CD4-positive, CD25-positive, alpha-beta regulatory T cell (primary cell): ENCODE data around the gene NEO1. TPM values are rescaled to one million over a fixed set of nuclear protein-coding genes. Genes with fewer than 3 reads are reported as not detected.

Source experiments
- ATAC-seq, 2 donors: fragments of 150-1000 bp; cut with Tn5 transposase; one replicate each; pipeline ENCODE4 v1.10.0; 2021; ENCODE audit warnings: low read depth in 2 of 2, moderate number of reproducible peaks in 2 of 2, moderate library complexity in 1 of 2
- DNase-seq, 3 donors: peaks; one replicate each; pipeline versions ENCODE4 v3.0.0 to v3.0.0-alpha.2; 2012 to 2022; ENCODE audit warnings: mixed read lengths in 1 of 3
- H3K27ac ChIP-seq: one replicate; pipeline ENCODE4 v1.7.0; 2013; ENCODE audit warnings: mild to moderate bottlenecking, low read length; ENCODE audit not compliant: insufficient read depth, poor library complexity, severe bottlenecking
- H3K27me3 ChIP-seq: one replicate; pipeline ENCODE4 v1.7.0; 2013; ENCODE audit warnings: low read length; ENCODE audit not compliant: control insufficient read depth, insufficient read depth
- H3K36me3 ChIP-seq: one replicate; pipeline ENCODE4 v1.7.0; 2013; ENCODE audit warnings: mild to moderate bottlenecking, low read length, moderate library complexity; ENCODE audit not compliant: control insufficient read depth, insufficient read depth
- H3K4me1 ChIP-seq: 2 replicates; pipeline ENCODE4 v1.7.0; 2013; ENCODE audit warnings: mild to moderate bottlenecking, low read length; ENCODE audit not compliant: insufficient read depth, control insufficient read depth, poor library complexity, severe bottlenecking
- H3K4me3 ChIP-seq: one replicate; pipeline ENCODE4 v1.7.0; 2013; ENCODE audit warnings: low read depth, mild to moderate bottlenecking, low read length, moderate library complexity
- H3K9me3 ChIP-seq, 2 experiments: 1 replicate in 1 of 2; 2 replicates in 1 of 2; pipeline ENCODE4 v1.7.0; 2013; ENCODE audit warnings: low read length in 2 of 2, mild to moderate bottlenecking in 1 of 2, moderate library complexity in 1 of 2; ENCODE audit not compliant: control insufficient read depth in 2 of 2
- H3K27ac Mint-ChIP-seq, 3 donors: one replicate each; pipeline ENCODE4 v1.8.0; 2020 to 2022; ENCODE audit warnings: mild to moderate bottlenecking in 3 of 3, mixed read lengths in 3 of 3, moderate library complexity in 2 of 3
- H3K27me3 Mint-ChIP-seq: one replicate; pipeline ENCODE4 v1.8.0; 2022; ENCODE audit warnings: mild to moderate bottlenecking, mixed read lengths
- H3K36me3 Mint-ChIP-seq: one replicate; pipeline ENCODE4 v1.8.0; 2020; ENCODE audit warnings: mixed read lengths
- H3K4me1 Mint-ChIP-seq, 4 donors: one replicate each; pipeline ENCODE4 v1.8.0; 2020 to 2022; ENCODE audit warnings: mixed read lengths in 4 of 4, mild to moderate bottlenecking in 1 of 4
- H3K4me3 Mint-ChIP-seq, 4 donors: one replicate each; pipeline ENCODE4 v1.8.0; 2020 to 2022; ENCODE audit warnings: mild to moderate bottlenecking in 4 of 4, mixed read lengths in 4 of 4, moderate library complexity in 3 of 4
- H3K9me3 Mint-ChIP-seq, 7 donors: one replicate each; pipeline ENCODE4 v1.8.0; 2020 to 2022; ENCODE audit warnings: mixed read lengths in 7 of 7, mild to moderate bottlenecking in 3 of 7, moderate library complexity in 2 of 7
- polyA plus RNA-seq, 4 donors: library from polyadenylated mRNA; unstranded; fragments of 300-500 nt; fragmentation: Illumina TruSeq; gene quantifications; one replicate each; pipeline ENCODE4 v1.2.3, GENCODE V29; 2021
- total RNA-seq: library from RNA; stranded (reverse); gene quantifications from one replicate; pipeline ENCODE4 v1.2.3, GENCODE V29; 2022

The NEO1 gene
- total and polyA plus RNA-seq, 5 donors from 2014 or later, result 0.45 to 2.7 (median 0.68) TPM

GRCh38 chr15:73035221-73035620 lies 17.0 kb upstream of the NEO1 start:
- Mint-ChIP-seq H3K4me3 (no peak overlapping the region), H3K9me3 (peaks cover 0 to 1% (median 0%) of the 10 kb centered on the region in 7 donors), H3K27ac (no peak overlapping the region), H3K27me3 (peaks cover 33% of the 10 kb centered on the region), H3K36me3 (no peaks in the 10 kb centered on the region), H3K4me1 (no peaks in the 10 kb centered on the region)
- Histone ChIP-seq H3K27ac (no peak overlapping the region), H3K4me1 (no peaks in the 10 kb centered on the region), H3K4me3 (no peak overlapping the region), H3K9me3 (no peaks in the 10 kb centered on the region), H3K36me3 (no peaks in the 10 kb centered on the region), H3K27me3 (peaks cover 3% of the 10 kb centered on the region)
- DNase-seq (no peak), ATAC-seq (no peak)

GRCh38 chr15:73038220-73038619 lies 14.0 kb upstream of the NEO1 start:
- H3K9me3 Mint-ChIP-seq, result no peaks in the 10 kb centered on the region
- no peaks in the 10 kb centered on the region for H3K36me3 Mint-ChIP-seq
- H3K27ac Mint-ChIP-seq, result no peak overlapping the region
- no peak overlapping the region for H3K4me3 ChIP-seq
- H3K27me3 Mint-ChIP-seq, result peaks cover 13% of the 10 kb centered on the region
- ATAC-seq (no peak), DNase-seq (no peak)
- no peaks in the 10 kb centered on the region for H3K9me3 ChIP-seq
- H3K27me3 ChIP-seq, result peaks cover 3% of the 10 kb centered on the region
- no peaks in the 10 kb centered on the region for H3K36me3 ChIP-seq
- no peak overlapping the region for H3K27ac ChIP-seq
- H3K4me3 Mint-ChIP-seq, result no peak overlapping the region
- no peaks in the 10 kb centered on the region for H3K4me1 ChIP-seq
- no peaks in the 10 kb centered on the region for H3K4me1 Mint-ChIP-seq

DNA sequence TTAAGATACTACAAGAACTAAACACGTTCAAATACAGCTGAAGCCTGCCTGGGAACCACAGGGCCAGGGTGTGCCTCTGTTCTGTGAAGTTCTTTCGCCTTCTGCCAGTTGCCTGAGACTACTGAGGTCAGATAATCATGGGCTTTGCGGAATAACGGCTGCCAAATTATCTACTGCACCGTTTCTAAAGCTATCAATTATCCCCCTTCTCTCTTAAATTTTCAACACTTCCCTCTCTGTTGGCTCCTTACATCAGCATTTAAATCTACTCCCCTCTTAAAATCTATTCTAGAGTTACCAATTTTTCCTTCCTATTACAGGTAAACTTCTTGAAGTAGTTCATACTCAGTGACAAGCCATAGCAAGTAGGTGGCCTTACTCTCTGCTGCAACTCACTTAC lies 6.2 kb upstream of the NEO1 start:
- peaks cover 37% of the 10 kb centered on the region for H3K27me3 Mint-ChIP-seq
- no peaks in the 10 kb centered on the region for H3K36me3 Mint-ChIP-seq
- H3K27ac Mint-ChIP-seq, result no peak overlapping the region
- Histone ChIP-seq H3K27ac (no peak overlapping the region), H3K27me3 (peaks cover 30% of the 10 kb centered on the region), H3K9me3 (no peaks in the 10 kb centered on the region), H3K36me3 (no peaks in the 10 kb centered on the region), H3K4me3 (no peak overlapping the region), H3K4me1 (peaks cover 2% of the 10 kb centered on the region)
- no peak for DNase-seq
- no peak for ATAC-seq
- H3K9me3 Mint-ChIP-seq, result peaks cover 0 to 2% (median 0%) of the 10 kb centered on the region in 7 donors
- no peak overlapping the region for H3K4me3 Mint-ChIP-seq
- no peaks in the 10 kb centered on the region for H3K4me1 Mint-ChIP-seq

- Mint-ChIP-seq H3K27ac (no peak overlapping the region), H3K9me3 (peaks cover 0 to 2% (median 0%) of the 10 kb centered on the region in 7 donors), H3K4me3 (no peak overlapping the region), H3K4me1 (peaks cover 0 to 3% (median 0%) of the 10 kb centered on the region in 4 donors), H3K36me3 (no peaks in the 10 kb centered on the region), H3K27me3 (peaks cover 41% of the 10 kb centered on the region)
- ATAC-seq (no peak), DNase-seq (no peak)
- H3K36me3 ChIP-seq, result no peaks in the 10 kb centered on the region
- H3K27ac ChIP-seq, result no peak overlapping the region
- peaks cover 30% of the 10 kb centered on the region for H3K27me3 ChIP-seq
- no peaks in the 10 kb centered on the region for H3K9me3 ChIP-seq
- no peak overlapping the region for H3K4me3 ChIP-seq
- H3K4me1 ChIP-seq, result peaks cover 8% of the 10 kb centered on the region
Measured at GRCh38 chr15:73047882-73048281, 4.4 kb upstream of the NEO1 start.

- Mint-ChIP-seq H3K9me3 (peaks cover 0 to 2% (median 0%) of the 10 kb centered on the region in 7 donors), H3K4me1 (peaks cover 0 to 10% (median 6%) of the 10 kb centered on the region in 4 donors), H3K27me3 (peaks cover 41% of the 10 kb centered on the region), H3K36me3 (no peaks in the 10 kb centered on the region), H3K27ac (peak overlapping the region in 1 of 3 donors; percentile 49), H3K4me3 (peak overlapping the region in 1 of 4 donors; percentile 54)
- Histone ChIP-seq H3K4me1 (peaks cover 16% of the 10 kb centered on the region), H3K27ac (no peak overlapping the region), H3K9me3 (no peaks in the 10 kb centered on the region), H3K27me3 (peaks cover 36% of the 10 kb centered on the region), H3K36me3 (no peaks in the 10 kb centered on the region), H3K4me3 (no peak overlapping the region)
- no peak for ATAC-seq
- DNase-seq, result no peak
Measured at GRCh38 chr15:73048624-73049295, 3.5 kb upstream of the NEO1 start.

DNA sequence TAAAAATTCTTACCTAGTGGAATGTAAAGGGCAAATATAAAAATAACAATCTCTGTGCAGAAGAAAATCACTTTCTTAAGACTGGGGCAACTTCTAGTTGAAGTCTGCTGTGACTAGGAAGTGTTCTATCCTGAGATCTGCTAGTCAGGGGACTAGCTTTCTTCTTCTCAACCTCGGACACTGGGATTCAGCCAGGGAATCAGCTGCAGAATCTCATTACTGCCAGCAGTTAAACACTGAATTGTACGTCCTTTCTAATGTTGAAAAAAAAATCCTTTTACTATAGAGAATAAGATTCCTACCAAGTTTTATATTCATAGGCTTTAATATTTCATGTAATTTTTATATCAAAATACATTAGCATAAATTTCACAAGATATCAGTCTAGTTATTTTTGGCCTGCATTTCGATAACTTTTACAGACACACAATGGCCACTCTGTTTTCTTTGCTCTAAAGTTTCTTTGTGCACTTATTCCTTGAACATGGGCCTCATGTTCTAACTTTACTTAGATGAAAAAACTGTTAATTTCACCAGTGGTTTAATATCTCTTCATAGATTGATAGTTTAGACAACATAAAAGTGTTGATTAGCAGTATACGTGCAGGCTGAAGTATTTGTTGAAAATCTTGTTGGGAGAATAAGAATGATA lies 2.6 kb upstream of the NEO1 start:
- Histone ChIP-seq H3K27me3 (peaks cover 43% of the 10 kb centered on the region), H3K36me3 (no peaks in the 10 kb centered on the region), H3K4me3 (no peak overlapping the region), H3K9me3 (no peaks in the 10 kb centered on the region), H3K4me1 (peaks cover 16% of the 10 kb centered on the region), H3K27ac (no peak overlapping the region)
- Mint-ChIP-seq H3K9me3 (peaks cover 0 to 2% (median 0%) of the 10 kb centered on the region in 7 donors), H3K4me1 (peaks cover 0 to 10% (median 6%) of the 10 kb centered on the region in 4 donors), H3K27ac (no peak overlapping the region), H3K36me3 (no peaks in the 10 kb centered on the region), H3K4me3 (peak overlapping the region in 1 of 4 donors; percentile 54), H3K27me3 (peaks cover 41% of the 10 kb centered on the region)
- DNase-seq, result no peak
- no peak for ATAC-seq

DNA sequence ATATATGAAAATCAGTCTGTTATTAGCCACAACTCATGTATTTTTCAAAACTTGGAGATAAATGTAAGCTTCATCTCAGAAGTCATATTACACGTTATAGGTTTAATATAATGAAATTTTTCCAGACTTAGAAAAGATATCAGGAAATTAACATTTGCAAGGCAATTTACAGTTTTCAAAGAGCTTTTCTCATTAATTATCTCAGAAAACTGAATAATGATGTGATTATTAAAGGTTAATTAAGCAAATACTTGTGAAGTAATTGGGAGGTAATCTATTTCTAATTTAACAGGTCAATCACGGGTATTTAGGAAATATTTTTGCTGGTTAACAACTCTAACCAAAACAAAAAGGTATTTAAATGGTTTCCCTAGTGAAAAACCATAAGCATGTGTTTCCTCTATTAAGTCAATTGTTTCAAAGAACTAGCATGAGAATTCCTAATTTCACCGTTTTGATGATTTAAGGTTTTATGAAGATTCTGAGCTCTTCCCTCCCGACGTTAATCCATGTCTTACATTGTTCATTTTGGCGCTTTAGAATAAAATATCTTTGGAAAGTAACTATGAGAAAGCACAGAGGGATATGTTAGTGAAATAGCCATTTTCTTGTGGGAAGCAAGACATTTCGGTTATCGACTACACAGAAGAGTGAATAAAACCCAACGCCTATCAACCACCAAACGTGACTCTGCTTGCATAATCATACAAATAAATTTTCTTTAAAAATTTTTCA lies 1.5 kb upstream of the NEO1 start:
- no peak for ATAC-seq
- Histone ChIP-seq H3K27me3 (peaks cover 51% of the 10 kb centered on the region), H3K4me1 (peaks cover 16% of the 10 kb centered on the region), H3K9me3 (no peaks in the 10 kb centered on the region), H3K4me3 (peak overlapping the region; percentile 42), H3K36me3 (no peaks in the 10 kb centered on the region), H3K27ac (no peak overlapping the region)
- peaks cover 0 to 10% (median 6%) of the 10 kb centered on the region in 4 donors for H3K4me1 Mint-ChIP-seq
- H3K4me3 Mint-ChIP-seq, result peak overlapping the region; percentile 78 to 91 (median 84)
- H3K36me3 Mint-ChIP-seq, result no peaks in the 10 kb centered on the region
- no peak for DNase-seq
- peaks cover 41% of the 10 kb centered on the region for H3K27me3 Mint-ChIP-seq
- no peak overlapping the region for H3K27ac Mint-ChIP-seq
- peaks cover 0 to 2% (median 0%) of the 10 kb centered on the region in 7 donors for H3K9me3 Mint-ChIP-seq
